ENCODE measurements around the gene MAP7.
A peak's percentile ranks its signal among the peaks of the same experiment; 100 is the strongest.

MAP7 gene

GRCh38 chr6:136343700-136344099 is 206.5 kb downstream of the MAP7 start:
- H3K4me3 Mint-ChIP-seq, result no peak overlapping the region
- H3K4me1 Mint-ChIP-seq, result no peaks in the 10 kb centered on the region
- no peaks in the 10 kb centered on the region for H3K9me3 Mint-ChIP-seq
- no peak for ATAC-seq
- H3K27me3 Mint-ChIP-seq, result peaks cover 1% of the 10 kb centered on the region
- no peaks in the 10 kb centered on the region for H3K36me3 Mint-ChIP-seq (ENCODE audit: low read depth)
- no peak for DNase-seq
- no peak overlapping the region for H3K27ac Mint-ChIP-seq

- no peaks in the 10 kb centered on the region for H3K36me3 Mint-ChIP-seq (ENCODE audit: low read depth)
- H3K27ac Mint-ChIP-seq, result no peak overlapping the region
- no peak for ATAC-seq
- peaks cover 1% of the 10 kb centered on the region for H3K27me3 Mint-ChIP-seq
- H3K9me3 Mint-ChIP-seq, result no peaks in the 10 kb centered on the region
- DNase-seq, result no peak
- H3K4me3 Mint-ChIP-seq, result no peak overlapping the region
- no peaks in the 10 kb centered on the region for H3K4me1 Mint-ChIP-seq
These were observed 206.9 kb downstream of the MAP7 start for GRCh38 chr6:136343275-136343674.

GRCh38 chr6:136341967-136342366 is 208.3 kb downstream of the MAP7 start:
- Mint-ChIP-seq H3K4me3 (no peak overlapping the region), H3K9me3 (no peaks in the 10 kb centered on the region), H3K4me1 (no peaks in the 10 kb centered on the region), H3K36me3 (ENCODE audit: low read depth) (no peaks in the 10 kb centered on the region), H3K27ac (no peak overlapping the region), H3K27me3 (peaks cover 1% of the 10 kb centered on the region)
- no peak for DNase-seq
- ATAC-seq, result no peak

- Mint-ChIP-seq H3K9me3 (no peaks in the 10 kb centered on the region), H3K4me3 (no peak overlapping the region), H3K27ac (no peak overlapping the region), H3K27me3 (peaks cover 1% of the 10 kb centered on the region), H3K4me1 (no peaks in the 10 kb centered on the region), H3K36me3 (ENCODE audit: low read depth) (no peaks in the 10 kb centered on the region)
- DNase-seq (no peak), ATAC-seq (no peak)
These were observed 208.9 kb downstream of the MAP7 start for GRCh38 chr6:136341367-136341766.

- no peaks in the 10 kb centered on the region for H3K9me3 Mint-ChIP-seq
- no peaks in the 10 kb centered on the region for H3K36me3 Mint-ChIP-seq (ENCODE audit: low read depth)
- no peaks in the 10 kb centered on the region for H3K27me3 Mint-ChIP-seq
- no peak overlapping the region for H3K27ac Mint-ChIP-seq
- H3K4me3 Mint-ChIP-seq, result no peak overlapping the region
- DNase-seq (no peak), ATAC-seq (no peak)
- no peaks in the 10 kb centered on the region for H3K4me1 Mint-ChIP-seq
These were observed 211.7 kb downstream of the MAP7 start for GRCh38 chr6:136338486-136338885.

GRCh38 chr6:136337606-136338005 is 212.6 kb downstream of the MAP7 start:
- no peaks in the 10 kb centered on the region for H3K9me3 Mint-ChIP-seq
- H3K4me1 Mint-ChIP-seq, result no peaks in the 10 kb centered on the region
- H3K27ac Mint-ChIP-seq, result no peak overlapping the region
- DNase-seq, result no peak
- H3K36me3 Mint-ChIP-seq (ENCODE audit: low read depth), result no peaks in the 10 kb centered on the region
- H3K27me3 Mint-ChIP-seq, result no peaks in the 10 kb centered on the region
- no peak for ATAC-seq
- H3K4me3 Mint-ChIP-seq, result no peak overlapping the region

GRCh38 chr6:136337121-136337520 is 213.1 kb downstream of the MAP7 start:
- no peaks in the 10 kb centered on the region for H3K4me1 Mint-ChIP-seq
- no peak for DNase-seq
- H3K9me3 Mint-ChIP-seq, result no peaks in the 10 kb centered on the region
- no peak overlapping the region for H3K4me3 Mint-ChIP-seq
- no peak for ATAC-seq
- H3K27me3 Mint-ChIP-seq, result no peaks in the 10 kb centered on the region
- no peaks in the 10 kb centered on the region for H3K36me3 Mint-ChIP-seq (ENCODE audit: low read depth)
- H3K27ac Mint-ChIP-seq, result no peak overlapping the region

GRCh38 chr6:136335736-136336363 is 214.4 kb downstream of the MAP7 start:
- Mint-ChIP-seq H3K9me3 (no peaks in the 10 kb centered on the region), H3K27me3 (no peaks in the 10 kb centered on the region), H3K27ac (no peak overlapping the region), H3K4me1 (no peaks in the 10 kb centered on the region), H3K36me3 (ENCODE audit: low read depth) (no peaks in the 10 kb centered on the region), H3K4me3 (no peak overlapping the region)
- DNase-seq (no peak), ATAC-seq (no peak)

GRCh38 chr6:136334853-136335252 is 215.4 kb downstream of the MAP7 start:
- no peak overlapping the region for H3K4me3 Mint-ChIP-seq
- no peaks in the 10 kb centered on the region for H3K36me3 Mint-ChIP-seq (ENCODE audit: low read depth)
- ATAC-seq (no peak), DNase-seq (peak; percentile 4)
- no peak overlapping the region for H3K27ac Mint-ChIP-seq
- no peaks in the 10 kb centered on the region for H3K27me3 Mint-ChIP-seq
- no peaks in the 10 kb centered on the region for H3K4me1 Mint-ChIP-seq
- H3K9me3 Mint-ChIP-seq, result no peaks in the 10 kb centered on the region

GRCh38 chr6:136334465-136334846 is 215.8 kb downstream of the MAP7 start:
- H3K4me3 Mint-ChIP-seq, result no peak overlapping the region
- no peak overlapping the region for H3K27ac Mint-ChIP-seq
- no peaks in the 10 kb centered on the region for H3K4me1 Mint-ChIP-seq
- no peaks in the 10 kb centered on the region for H3K9me3 Mint-ChIP-seq
- no peaks in the 10 kb centered on the region for H3K36me3 Mint-ChIP-seq (ENCODE audit: low read depth)
- no peaks in the 10 kb centered on the region for H3K27me3 Mint-ChIP-seq
- DNase-seq, result no peak
- ATAC-seq, result no peak

GRCh38 chr6:136333824-136334464 is 216.3 kb downstream of the MAP7 start:
- Mint-ChIP-seq H3K27ac (no peak overlapping the region), H3K27me3 (no peaks in the 10 kb centered on the region), H3K4me3 (no peak overlapping the region), H3K4me1 (no peaks in the 10 kb centered on the region), H3K36me3 (ENCODE audit: low read depth) (no peaks in the 10 kb centered on the region), H3K9me3 (no peaks in the 10 kb centered on the region)
- ATAC-seq (no peak), DNase-seq (no peak)

GRCh38 chr6:136331461-136331860 is 218.8 kb downstream of the MAP7 start:
- H3K36me3 Mint-ChIP-seq (ENCODE audit: low read depth), result no peaks in the 10 kb centered on the region
- ATAC-seq (no peak), DNase-seq (no peak)
- no peaks in the 10 kb centered on the region for H3K9me3 Mint-ChIP-seq
- no peaks in the 10 kb centered on the region for H3K4me1 Mint-ChIP-seq
- H3K4me3 Mint-ChIP-seq, result no peak overlapping the region
- H3K27ac Mint-ChIP-seq, result no peak overlapping the region
- no peaks in the 10 kb centered on the region for H3K27me3 Mint-ChIP-seq

GRCh38 chr6:136330634-136331033 is 219.6 kb downstream of the MAP7 start:
- no peak for DNase-seq
- no peaks in the 10 kb centered on the region for H3K4me1 Mint-ChIP-seq
- no peaks in the 10 kb centered on the region for H3K36me3 Mint-ChIP-seq (ENCODE audit: low read depth)
- H3K4me3 Mint-ChIP-seq, result no peak overlapping the region
- no peak for ATAC-seq
- H3K27ac Mint-ChIP-seq, result no peak overlapping the region
- no peaks in the 10 kb centered on the region for H3K9me3 Mint-ChIP-seq
- H3K27me3 Mint-ChIP-seq, result no peaks in the 10 kb centered on the region

- Mint-ChIP-seq H3K27me3 (no peaks in the 10 kb centered on the region), H3K27ac (no peak overlapping the region), H3K36me3 (ENCODE audit: low read depth) (no peaks in the 10 kb centered on the region), H3K4me1 (no peaks in the 10 kb centered on the region), H3K9me3 (no peaks in the 10 kb centered on the region), H3K4me3 (no peak overlapping the region)
- no peak for DNase-seq
- no peak for ATAC-seq
These were observed 224.1 kb downstream of the MAP7 start for GRCh38 chr6:136326038-136326553.

- no peak for ATAC-seq
- H3K9me3 Mint-ChIP-seq, result no peaks in the 10 kb centered on the region
- no peak for DNase-seq
- H3K27ac Mint-ChIP-seq, result no peak overlapping the region
- no peaks in the 10 kb centered on the region for H3K27me3 Mint-ChIP-seq
- no peaks in the 10 kb centered on the region for H3K4me1 Mint-ChIP-seq
- H3K4me3 Mint-ChIP-seq, result no peak overlapping the region
- H3K36me3 Mint-ChIP-seq (ENCODE audit: low read depth), result no peaks in the 10 kb centered on the region
These were observed 225.4 kb downstream of the MAP7 start for GRCh38 chr6:136324686-136325380.
